ENCODE measurements around the gene RLN3. TPM values are rescaled to one million over a fixed set of nuclear protein-coding genes. Genes with fewer than 3 reads are reported as not detected.

RLN3 gene
- total RNA-seq, 6 experiments from 2014 or later = not detected

DNA sequence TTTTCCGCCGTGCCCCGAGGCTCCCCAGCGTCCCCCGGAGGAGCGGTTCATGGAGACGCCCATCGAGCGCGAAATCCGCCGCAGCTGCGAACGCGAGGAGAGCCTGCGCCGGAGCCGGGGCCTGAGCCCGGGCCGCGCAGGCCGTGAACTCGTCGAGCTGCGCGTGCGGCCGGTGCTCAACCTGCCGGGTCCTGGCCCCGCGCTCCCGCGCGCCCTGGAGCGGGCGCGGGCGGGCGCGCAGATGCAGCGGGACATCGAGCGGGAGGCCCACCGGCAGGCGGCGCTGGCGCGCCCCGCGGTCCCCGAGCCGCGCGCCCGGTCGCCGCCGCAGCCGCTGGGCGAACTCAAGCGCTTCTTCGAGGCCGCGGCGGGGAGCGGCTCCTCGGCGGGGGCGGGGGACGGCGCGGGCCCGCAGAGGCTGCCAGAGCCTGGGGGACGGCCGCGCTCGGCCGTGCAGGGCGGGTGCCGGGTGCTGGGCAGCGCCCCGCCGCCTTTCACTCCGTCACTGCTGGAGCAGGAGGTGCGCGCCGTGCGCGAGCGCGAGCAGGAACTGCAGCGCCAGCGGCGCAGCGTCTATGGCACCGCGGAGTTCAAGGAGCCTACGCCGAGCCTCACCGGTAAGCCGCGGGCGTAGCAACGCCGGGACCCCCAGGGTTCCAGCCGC is 45.4 kb downstream of the RLN3 start:
- H3K36me3 ChIP-seq = no peaks in the 10 kb centered on the region
- DNase-seq (peak; percentile 80 to 83 (median 83)), ATAC-seq (peak; percentile 27 to 64 (median 44))
- H3K27me3 ChIP-seq = no peaks in the 10 kb centered on the region
- H3K9me3 ChIP-seq = no peaks in the 10 kb centered on the region
- intact Hi-C loops (cut with DNase I) = no loop called here
- H3K4me3 ChIP-seq = peak overlapping the region; percentile 68 to 75 (median 69)
- 0% methylated on average over 8 of the region's 106 CpGs for WGBS (ENCODE audit: insufficient coverage, low coverage, low lambda C conversion rate, missing lambda C conversion rate)
- H3K27ac ChIP-seq = peak overlapping the region; percentile 69 to 82 (median 82)
- TF ChIP-seq POLR2A (IDR thresholded peaks at IDR 0.05) = no peak
- TF ChIP-seq, protein P1, sequence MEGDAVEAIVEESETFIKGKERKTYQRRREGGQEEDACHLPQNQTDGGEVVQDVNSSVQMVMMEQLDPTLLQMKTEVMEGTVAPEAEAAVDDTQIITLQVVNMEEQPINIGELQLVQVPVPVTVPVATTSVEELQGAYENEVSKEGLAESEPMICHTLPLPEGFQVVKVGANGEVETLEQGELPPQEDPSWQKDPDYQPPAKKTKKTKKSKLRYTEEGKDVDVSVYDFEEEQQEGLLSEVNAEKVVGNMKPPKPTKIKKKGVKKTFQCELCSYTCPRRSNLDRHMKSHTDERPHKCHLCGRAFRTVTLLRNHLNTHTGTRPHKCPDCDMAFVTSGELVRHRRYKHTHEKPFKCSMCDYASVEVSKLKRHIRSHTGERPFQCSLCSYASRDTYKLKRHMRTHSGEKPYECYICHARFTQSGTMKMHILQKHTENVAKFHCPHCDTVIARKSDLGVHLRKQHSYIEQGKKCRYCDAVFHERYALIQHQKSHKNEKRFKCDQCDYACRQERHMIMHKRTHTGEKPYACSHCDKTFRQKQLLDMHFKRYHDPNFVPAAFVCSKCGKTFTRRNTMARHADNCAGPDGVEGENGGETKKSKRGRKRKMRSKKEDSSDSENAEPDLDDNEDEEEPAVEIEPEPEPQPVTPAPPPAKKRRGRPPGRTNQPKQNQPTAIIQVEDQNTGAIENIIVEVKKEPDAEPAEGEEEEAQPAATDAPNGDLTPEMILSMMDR (IDR thresholded peaks at IDR 0.05) = peak; percentile 16 to 95 (median 58)
- H3K4me1 ChIP-seq = peaks cover 0 to 18% (median 8%) of the 10 kb centered on the region in 4 donors

DNA sequence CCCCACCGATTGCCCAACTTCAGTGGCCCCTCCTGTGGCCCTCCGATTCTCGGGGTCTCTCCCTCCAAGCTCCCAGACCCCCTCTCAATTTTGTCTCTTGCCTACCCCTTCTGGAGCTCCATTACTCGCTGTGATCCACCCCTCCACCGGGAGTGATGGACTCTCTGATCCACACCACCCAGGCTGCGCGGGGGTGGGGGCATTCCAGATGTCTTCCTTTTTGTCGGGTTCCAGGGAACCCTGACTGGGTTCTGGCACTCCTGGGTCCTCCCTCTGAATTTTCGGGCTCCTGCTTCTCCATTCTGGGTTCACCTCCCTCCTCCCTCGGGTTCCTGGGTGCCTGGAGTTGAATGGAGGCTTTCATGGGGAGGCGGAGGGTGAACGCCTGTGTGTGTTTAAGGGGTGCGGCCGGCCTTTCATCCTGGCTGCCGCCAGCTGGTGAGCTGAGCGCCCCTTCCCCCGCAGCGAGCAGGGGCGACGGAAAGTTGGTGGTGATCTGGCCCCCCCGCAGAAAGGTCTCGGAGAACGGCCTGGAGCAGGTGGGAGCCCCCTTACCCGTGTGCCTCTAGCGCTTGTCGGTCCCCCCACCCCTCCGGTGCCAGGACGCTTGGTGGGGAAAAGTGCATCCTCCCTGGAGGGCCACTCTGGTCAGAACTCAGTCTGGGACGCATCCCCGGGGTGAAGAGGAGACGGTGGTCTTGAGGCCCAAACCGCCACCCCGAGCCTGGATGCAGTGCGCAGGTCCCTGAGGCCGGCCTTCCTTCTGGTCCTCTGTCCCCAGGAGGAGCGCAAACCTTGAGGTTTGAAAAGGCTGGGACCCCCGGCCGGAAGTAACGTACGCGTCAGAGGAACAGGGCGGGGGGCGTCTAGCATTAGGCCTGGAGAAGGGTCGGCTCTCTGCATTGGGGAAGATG is 46.2 kb downstream of the RLN3 start:
- DNase-seq (peak in 1 of 3 donors; percentile 63), ATAC-seq (peak in 1 of 4 donors; percentile 0)
- no peaks in the 10 kb centered on the region for H3K27me3 ChIP-seq
- H3K36me3 ChIP-seq = no peaks in the 10 kb centered on the region
- peak overlapping the region; percentile 58 to 82 (median 69) for H3K27ac ChIP-seq
- under 1% methylated on average over 17 of the region's 44 CpGs for WGBS (ENCODE audit: insufficient coverage, low coverage, low lambda C conversion rate, missing lambda C conversion rate)
- intact Hi-C loops (cut with DNase I) = no loop called here
- H3K9me3 ChIP-seq = no peaks in the 10 kb centered on the region
- peak overlapping the region; percentile 68 to 75 (median 69) for H3K4me3 ChIP-seq
- H3K4me1 ChIP-seq = peaks cover 0 to 18% (median 8%) of the 10 kb centered on the region in 4 donors
- no peak for TF ChIP-seq POLR2A (IDR thresholded peaks at IDR 0.05)
- TF ChIP-seq, protein P1 (IDR thresholded peaks at IDR 0.05) = no peak

DNA sequence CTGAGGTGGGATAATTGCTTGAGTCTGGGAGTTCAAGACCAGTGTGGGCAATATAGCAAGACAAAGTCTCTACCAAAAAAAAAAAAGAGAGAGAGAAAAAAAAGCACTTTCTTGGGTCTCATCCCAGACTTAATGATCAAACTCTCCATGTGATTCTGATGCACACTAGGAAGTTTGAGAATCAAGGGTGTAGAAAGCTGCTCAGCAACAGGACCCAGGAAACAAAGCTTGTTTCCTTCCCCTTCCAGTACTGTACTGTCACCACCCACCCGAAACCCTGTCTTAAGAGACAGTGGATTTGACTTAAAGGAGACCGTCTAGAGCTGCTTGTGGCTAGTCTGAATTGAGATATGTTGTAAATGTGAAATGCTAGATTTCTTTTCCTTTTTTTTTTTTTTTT is 50.5 kb downstream of the RLN3 start:
- no peak for DNase-seq
- WGBS (ENCODE audit: insufficient coverage, low coverage, low lambda C conversion rate, missing lambda C conversion rate) = 65% methylated on average over 2 of the region's 2 CpGs
- H3K4me1 ChIP-seq = peaks cover 0 to 25% (median 3%) of the 10 kb centered on the region in 4 donors
- TF ChIP-seq POLR2A (IDR thresholded peaks at IDR 0.05) = no peak
- TF ChIP-seq, protein P1 (IDR thresholded peaks at IDR 0.05) = no peak
- no peaks in the 10 kb centered on the region for H3K36me3 ChIP-seq
- no peaks in the 10 kb centered on the region for H3K9me3 ChIP-seq
- no peak overlapping the region for H3K4me3 ChIP-seq
- H3K27me3 ChIP-seq = no peaks in the 10 kb centered on the region
- H3K27ac ChIP-seq = no peak overlapping the region
- ATAC-seq = no peak
- intact Hi-C loops (cut with DNase I) = no loop called here

Other genes starting within 250 kb of the RLN3 start
- gene ZSWIM4, start 232.7 kb upstream of the RLN3 start, total RNA-seq = 1 to 10 TPM in 5 of 6 experiments, under 1 TPM in 1; 0.98 to 3.7 (median 1.7) TPM
- not detected for gene NANOS3, start 151.0 kb upstream of the RLN3 start, total RNA-seq
- gene BRME1, start 122.0 kb upstream of the RLN3 start, total RNA-seq = 1 to 10 TPM in 4 of 6 experiments, under 1 TPM in 2; 0.34 to 3.7 (median 1.2) TPM
- gene CC2D1A, start 121.9 kb upstream of the RLN3 start, total RNA-seq = 10 to 100 TPM; 16.5 to 29.8 (median 18.1) TPM
- under 1 TPM in 2 of 6 experiments, not detected in 4; 0.19 to 0.33 TPM for gene PODNL1, start 89.7 kb upstream of the RLN3 start, total RNA-seq
- 1 to 10 TPM; 5.6 to 8.7 (median 7.7) TPM for gene DCAF15, start 75.6 kb upstream of the RLN3 start, total RNA-seq
- 1 to 10 TPM; 2.5 to 9.3 (median 5.7) TPM for gene RFX1, start 21.8 kb upstream of the RLN3 start, total RNA-seq
- gene IL27RA, start 3.6 kb downstream of the RLN3 start, total RNA-seq = 1 to 10 TPM; 1.1 to 3.0 (median 1.5) TPM
- gene PALM3, start 33.9 kb downstream of the RLN3 start, total RNA-seq = 10 to 100 TPM in 4 of 6 experiments, 1 to 10 TPM in 2; 5.3 to 33.9 (median 17.0) TPM
- gene MISP3, start 44.6 kb downstream of the RLN3 start, total RNA-seq = 10 to 100 TPM in 1 of 6 experiments, 1 to 10 TPM in 5; 3.6 to 12.0 (median 6.1) TPM
- under 1 TPM in 1 of 6 experiments, not detected in 5; 0.27 TPM for gene C19orf67, start 57.6 kb downstream of the RLN3 start, total RNA-seq
- 10 to 100 TPM in 5 of 6 experiments, 1 to 10 TPM in 1; 10.0 to 25.3 (median 15.6) TPM for gene SAMD1, start 62.6 kb downstream of the RLN3 start, total RNA-seq
- gene PRKACA, start 89.6 kb downstream of the RLN3 start, total RNA-seq = 10 to 100 TPM; 54.8 to 87.5 (median 63.1) TPM
- 1 to 10 TPM in 2 of 6 experiments, under 1 TPM in 4; 0.24 to 5.3 (median 0.61) TPM for gene ASF1B, start 108.4 kb downstream of the RLN3 start, total RNA-seq
- gene ADGRL1, start 178.0 kb downstream of the RLN3 start, total RNA-seq = 1 to 10 TPM in 3 of 6 experiments, under 1 TPM in 3; 0.46 to 4.6 (median 1.3) TPM